Liver (tissue), 9 donors: ENCODE results near the gene SLC7A14. TPM values are rescaled to one million over a fixed set of nuclear protein-coding genes. Genes with fewer than 3 reads are reported as not detected.

Source experiments
- DNase-seq: peaks from one replicate; pipeline ENCODE4 v3.0.0-alpha.2; 2017; ENCODE audit warnings: low spot score
- H3K27ac ChIP-seq, 2 donors: one replicate each; pipeline ENCODE4 v1.7.0; 2013; ENCODE audit warnings: inconsistent platforms in 2 of 2, low read length in 2 of 2, control low read depth in 1 of 2, low read depth in 1 of 2, mild to moderate bottlenecking in 1 of 2
- H3K27me3 ChIP-seq, 4 donors: one replicate each; pipeline versions ENCODE4 v1.6.1 to v1.7.0; 2013; ENCODE audit warnings: low read length in 3 of 4, inconsistent platforms in 1 of 4, mild to moderate bottlenecking in 1 of 4, moderate library complexity in 1 of 4; ENCODE audit not compliant: control insufficient read depth in 4 of 4, insufficient read depth in 4 of 4
- H3K36me3 ChIP-seq, 4 donors: one replicate each; pipeline versions ENCODE4 v1.6.1 to v1.7.0; 2013; ENCODE audit warnings: low read length in 3 of 4, mild to moderate bottlenecking in 3 of 4, low read depth in 1 of 4, moderate library complexity in 1 of 4; ENCODE audit not compliant: control insufficient read depth in 4 of 4, insufficient read depth in 3 of 4
- H3K4me1 ChIP-seq, 4 donors: one replicate each; pipeline versions ENCODE4 v1.6.1 to v1.7.0; 2013; ENCODE audit warnings: low read length in 3 of 4, mild to moderate bottlenecking in 3 of 4, moderate library complexity in 1 of 4; ENCODE audit not compliant: control insufficient read depth in 4 of 4, insufficient read depth in 4 of 4
- H3K4me3 ChIP-seq, 3 donors: one replicate each; pipeline versions ENCODE4 v1.6.1 to v1.7.0; 2013; ENCODE audit warnings: low read length in 3 of 3, control low read depth in 1 of 3, low read depth in 1 of 3, mild to moderate bottlenecking in 1 of 3
- H3K9ac ChIP-seq, 2 donors: one replicate each; pipeline ENCODE4 v1.7.0; 2013; ENCODE audit warnings: low read length in 2 of 2, mild to moderate bottlenecking in 2 of 2, moderate library complexity in 2 of 2, control low read depth in 1 of 2, low read depth in 1 of 2
- H3K9me3 ChIP-seq, 4 donors: one replicate each; pipeline versions ENCODE4 v1.6.1 to v1.7.0; 2013; ENCODE audit warnings: low read length in 3 of 4; ENCODE audit not compliant: control insufficient read depth in 4 of 4
- EGR1 ChIP-seq, 2 donors: IDR thresholded peaks; 2 replicates each; pipeline ENCODE4 v1.6.1; 2016 to 2018; ENCODE audit warnings: antibody characterized with exemption in 2 of 2, low read depth in 2 of 2
- FOXA1 ChIP-seq: IDR thresholded peaks from 2 replicates; pipeline ENCODE4 v1.6.1; 2016; ENCODE audit warnings: antibody characterized with exemption
- FOXA2 ChIP-seq: IDR thresholded peaks from 2 replicates; pipeline ENCODE4 v1.6.1; 2016; ENCODE audit warnings: antibody characterized with exemption
- GABPA ChIP-seq, 2 donors: IDR thresholded peaks in 1 of 2; conservative IDR thresholded peaks in 1 of 2; 2 replicates each; pipeline ENCODE4 v1.6.1; 2016; ENCODE audit warnings: antibody characterized with exemption in 2 of 2, mild to moderate bottlenecking in 1 of 2, moderate library complexity in 1 of 2
- HNF4A ChIP-seq, 2 donors: conservative IDR thresholded peaks; 2 replicates each; pipeline ENCODE4 v1.6.1; 2016; ENCODE audit warnings: antibody characterized with exemption in 2 of 2, mild to moderate bottlenecking in 2 of 2
- HNF4G ChIP-seq: IDR thresholded peaks from 2 replicates; pipeline ENCODE4 v1.6.1; 2016; ENCODE audit warnings: antibody characterized with exemption
- JUND ChIP-seq, 2 donors: IDR thresholded peaks; 2 replicates each; pipeline ENCODE4 v1.6.1; 2016; ENCODE audit warnings: antibody characterized with exemption in 2 of 2
- NR2F2 ChIP-seq: IDR thresholded peaks from 2 replicates; pipeline ENCODE4 v1.6.1; 2016; ENCODE audit warnings: antibody characterized with exemption
- RAD21 ChIP-seq, 2 donors: IDR thresholded peaks; 2 replicates each; pipeline ENCODE4 v1.6.1; 2016; ENCODE audit warnings: antibody characterized with exemption in 2 of 2, mild to moderate bottlenecking in 2 of 2
- REST ChIP-seq: IDR thresholded peaks from 2 replicates; pipeline ENCODE4 v1.6.1; 2016; ENCODE audit warnings: antibody characterized with exemption, mild to moderate bottlenecking
- RXRA ChIP-seq, 2 donors: IDR thresholded peaks; 2 replicates each; pipeline ENCODE4 v1.6.1; 2017 to 2018; ENCODE audit warnings: antibody characterized with exemption in 2 of 2, mild to moderate bottlenecking in 1 of 2
- TAF1 ChIP-seq: conservative IDR thresholded peaks from 2 replicates; pipeline ENCODE4 v1.6.1; 2016; ENCODE audit warnings: antibody characterized with exemption, mild to moderate bottlenecking
- YY1 ChIP-seq: IDR thresholded peaks from 2 replicates; pipeline ENCODE4 v1.6.1; 2016; ENCODE audit warnings: antibody characterized with exemption, mild to moderate bottlenecking
- ZBTB33 ChIP-seq: IDR thresholded peaks from 2 replicates; pipeline ENCODE4 v1.6.1; 2016; ENCODE audit warnings: antibody characterized with exemption
- WGBS: extraction: QIAGEN DNeasy Blood & Tissue Kit; methylation state at CpG from one replicate; pipeline ENCODE4 v1.1.7; 2013; 5-methylcytosine and 5-hydroxymethylcytosine counted together
- polyA plus RNA-seq, 2 donors: library from polyadenylated mRNA; stranded (reverse) in 1 of 2; unstranded in 1 of 2; fragments of 200-250 nt in 1 of 2; fragments of >200 nt in 1 of 2; fragmentation: Nextera tagmentation in 1 of 2; extraction: Ambion mirVana in 1 of 2; gene quantifications; one replicate each; pipeline versions ENCODE4 v1.2.1 to v1.2.3, GENCODE V29; 2013 to 2015
- total RNA-seq, 2 donors: library from RNA; depleted of rRNA; stranded (reverse); fragments of >200 nt; gene quantifications; one replicate each; pipeline ENCODE4 v1.2.3, GENCODE V29; 2014
- TF ChIP-seq, protein P1 (sequence below): fragments of 150-350 bp; IDR thresholded peaks from 2 replicates; pipeline ENCODE4 v1.5.1; 2017; ENCODE audit warnings: improper control_type of control experiment, low read depth, low read length; ENCODE audit not compliant: missing input control
- donor health status: healthy.
- donor health status: healthy.
- donor health status: healthy.
- donor health status: healthy.
- donor health status: healthy.

Gene SLC7A14
- total and polyA plus RNA-seq, 4 donors = under 0.01 to 0.01 (median under 0.01) TPM; not detected in 1

- H3K27me3 ChIP-seq = no peaks in the 10 kb centered on the region
- H3K9ac ChIP-seq = no peak overlapping the region
- H3K36me3 ChIP-seq = no peaks in the 10 kb centered on the region
- H3K27ac ChIP-seq = no peak overlapping the region
- WGBS = 93% methylated on average over 40 of the region's 40 CpGs
- peaks cover 4 to 20% (median 14%) of the 10 kb centered on the region in 4 donors for H3K4me1 ChIP-seq
- no peak for DNase-seq
- no peak overlapping the region for H3K4me3 ChIP-seq
- no peaks in the 10 kb centered on the region for H3K9me3 ChIP-seq
- no peak for TF ChIP-seq RAD21 (IDR thresholded peaks at IDR 0.05)
- no peak for TF ChIP-seq NR2F2
- no peak for TF ChIP-seq TAF1
- TF ChIP-seq ZBTB33 = no peak
- no peak for TF ChIP-seq HNF4G
- TF ChIP-seq GABPA (IDR thresholded peaks at IDR 0.05 in 1 of 2, conservative IDR thresholded peaks at IDR 0.05 in 1 of 2) = no peak
- TF ChIP-seq HNF4A (conservative IDR thresholded peaks at IDR 0.05) = no peak
- TF ChIP-seq RXRA (IDR thresholded peaks at IDR 0.05) = no peak
Observed at GRCh38 chr3:170496026-170496867, 89.6 kb downstream of the SLC7A14 start.

GRCh38 chr3:170494766-170495165 is 91.1 kb downstream of the SLC7A14 start:
- 88% methylated on average over 4 of the region's 4 CpGs for WGBS
- DNase-seq = no peak
- H3K4me1 ChIP-seq = peaks cover 3 to 20% (median 14%) of the 10 kb centered on the region in 4 donors

More at GRCh38 chr3:170494766-170495165, 91.1 kb downstream of the SLC7A14 start:
- no peak overlapping the region for H3K4me3 ChIP-seq
- H3K9me3 ChIP-seq = no peaks in the 10 kb centered on the region
- H3K36me3 ChIP-seq = no peaks in the 10 kb centered on the region
- no peaks in the 10 kb centered on the region for H3K27me3 ChIP-seq
- no peak overlapping the region for H3K27ac ChIP-seq
- TF ChIP-seq, protein P1, sequence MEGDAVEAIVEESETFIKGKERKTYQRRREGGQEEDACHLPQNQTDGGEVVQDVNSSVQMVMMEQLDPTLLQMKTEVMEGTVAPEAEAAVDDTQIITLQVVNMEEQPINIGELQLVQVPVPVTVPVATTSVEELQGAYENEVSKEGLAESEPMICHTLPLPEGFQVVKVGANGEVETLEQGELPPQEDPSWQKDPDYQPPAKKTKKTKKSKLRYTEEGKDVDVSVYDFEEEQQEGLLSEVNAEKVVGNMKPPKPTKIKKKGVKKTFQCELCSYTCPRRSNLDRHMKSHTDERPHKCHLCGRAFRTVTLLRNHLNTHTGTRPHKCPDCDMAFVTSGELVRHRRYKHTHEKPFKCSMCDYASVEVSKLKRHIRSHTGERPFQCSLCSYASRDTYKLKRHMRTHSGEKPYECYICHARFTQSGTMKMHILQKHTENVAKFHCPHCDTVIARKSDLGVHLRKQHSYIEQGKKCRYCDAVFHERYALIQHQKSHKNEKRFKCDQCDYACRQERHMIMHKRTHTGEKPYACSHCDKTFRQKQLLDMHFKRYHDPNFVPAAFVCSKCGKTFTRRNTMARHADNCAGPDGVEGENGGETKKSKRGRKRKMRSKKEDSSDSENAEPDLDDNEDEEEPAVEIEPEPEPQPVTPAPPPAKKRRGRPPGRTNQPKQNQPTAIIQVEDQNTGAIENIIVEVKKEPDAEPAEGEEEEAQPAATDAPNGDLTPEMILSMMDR = no peak
- TF ChIP-seq RAD21 (IDR thresholded peaks at IDR 0.05) = no peak
- no peak for TF ChIP-seq FOXA1
- no peak for TF ChIP-seq ZBTB33
- no peak for TF ChIP-seq REST
- no peak for TF ChIP-seq FOXA2
- no peak for TF ChIP-seq NR2F2
- TF ChIP-seq TAF1 = no peak
- TF ChIP-seq YY1 = no peak
- no peak for TF ChIP-seq HNF4G
- no peak for TF ChIP-seq EGR1 (IDR thresholded peaks at IDR 0.05; ENCODE audit: low read depth in 2 of 2)
- no peak for TF ChIP-seq JUND (IDR thresholded peaks at IDR 0.05)
- TF ChIP-seq HNF4A (conservative IDR thresholded peaks at IDR 0.05) = no peak
- no peak for TF ChIP-seq GABPA (IDR thresholded peaks at IDR 0.05 in 1 of 2, conservative IDR thresholded peaks at IDR 0.05 in 1 of 2)
- H3K9ac ChIP-seq = no peak overlapping the region
